ENCODE data around the gene TCF4. TPM values are rescaled to one million over a fixed set of nuclear protein-coding genes. Genes with fewer than 3 reads are reported as not detected.
A peak's percentile ranks its signal among the peaks of the same experiment; 100 is the strongest.

The TCF4 gene
- total and polyA plus RNA-seq, 2 donors (not counting 1 experiment from before 2014, with no cell fraction given): 68.5 to 353 TPM

GRCh38 chr18:55422456-55423180 lies 165.4 kb downstream of the TCF4 start:
- Histone ChIP-seq H3K4me1 (ENCODE audit: control insufficient read depth in 2 of 2, insufficient read depth in 2 of 2, low read length in 2 of 2) (peaks cover 36 to 38% of the 10 kb centered on the region in 2 donors), H2AFZ (ENCODE audit: insufficient read depth, low read depth, low read length, poor library complexity, severe bottlenecking) (no peak overlapping the region), H3K27ac (ENCODE audit: low read length in 2 of 2) (peak overlapping the region in 1 of 2 donors; percentile 44), H3K4me2 (replicated peaks; ENCODE audit: low read depth, low read length, poor library complexity, severe bottlenecking) (peak overlapping the region; percentile 75), H3K9me3 (ENCODE audit: control extremely low read depth in 1 of 3, control insufficient read depth in 2 of 3, insufficient read depth in 1 of 3, low read length in 2 of 3) (no peaks in the 10 kb centered on the region), H3K36me3 (replicated peaks in 1 of 2; ENCODE audit: control extremely low read depth in 1 of 2, control insufficient read depth in 1 of 2, extremely low read depth in 1 of 2, insufficient read depth in 2 of 2, low read length in 1 of 2) (no peaks in the 10 kb centered on the region), H4K20me1 (ENCODE audit: control insufficient read depth, insufficient read depth, low read length, poor library complexity, severe bottlenecking) (no peaks in the 10 kb centered on the region), H3K4me3 (ENCODE audit: control extremely low read depth in 1 of 5, extremely low read depth in 1 of 5, insufficient read depth in 1 of 5, low read depth in 2 of 5, low read length in 4 of 5) (peak overlapping the region in 4 of 5 experiments; percentile 32 to 59 (median 48)), H3K9ac (ENCODE audit: low read length) (peak overlapping the region; percentile 47), H3K79me2 (ENCODE audit: control insufficient read depth, insufficient read depth, low read length) (no peaks in the 10 kb centered on the region), H3K27me3 (replicated peaks in 1 of 4; ENCODE audit: control extremely low read depth in 1 of 4, control insufficient read depth in 3 of 4, insufficient read depth in 4 of 4, low read length in 3 of 4) (no peaks in the 10 kb centered on the region)
- 40% methylated on average over 1 of the region's 13 CpGs for WGBS (ENCODE audit: insufficient coverage)
- TF ChIP-seq, protein P1, sequence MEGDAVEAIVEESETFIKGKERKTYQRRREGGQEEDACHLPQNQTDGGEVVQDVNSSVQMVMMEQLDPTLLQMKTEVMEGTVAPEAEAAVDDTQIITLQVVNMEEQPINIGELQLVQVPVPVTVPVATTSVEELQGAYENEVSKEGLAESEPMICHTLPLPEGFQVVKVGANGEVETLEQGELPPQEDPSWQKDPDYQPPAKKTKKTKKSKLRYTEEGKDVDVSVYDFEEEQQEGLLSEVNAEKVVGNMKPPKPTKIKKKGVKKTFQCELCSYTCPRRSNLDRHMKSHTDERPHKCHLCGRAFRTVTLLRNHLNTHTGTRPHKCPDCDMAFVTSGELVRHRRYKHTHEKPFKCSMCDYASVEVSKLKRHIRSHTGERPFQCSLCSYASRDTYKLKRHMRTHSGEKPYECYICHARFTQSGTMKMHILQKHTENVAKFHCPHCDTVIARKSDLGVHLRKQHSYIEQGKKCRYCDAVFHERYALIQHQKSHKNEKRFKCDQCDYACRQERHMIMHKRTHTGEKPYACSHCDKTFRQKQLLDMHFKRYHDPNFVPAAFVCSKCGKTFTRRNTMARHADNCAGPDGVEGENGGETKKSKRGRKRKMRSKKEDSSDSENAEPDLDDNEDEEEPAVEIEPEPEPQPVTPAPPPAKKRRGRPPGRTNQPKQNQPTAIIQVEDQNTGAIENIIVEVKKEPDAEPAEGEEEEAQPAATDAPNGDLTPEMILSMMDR (IDR thresholded peaks at IDR 0.05): no peak
- TF ChIP-seq EZH2 (IDR thresholded peaks at IDR 0.05; ENCODE audit: borderline replicate concordance, insufficient read depth, low read depth, low read length, poor library complexity, severe bottlenecking): no peak
- ATAC-seq (ENCODE audit: low read depth): peak; percentile 22
- intact Hi-C loops (cut with micrococcal nuclease): loop anchor here (2.0 kb wide), 1 partner anchor 166 kb away; the partner anchor contains the start of gene TCF4
- Mint-ChIP-seq H3K4me1 (peaks cover 54% of the 10 kb centered on the region), H3K9me3 (ENCODE audit: insufficient read depth) (no peaks in the 10 kb centered on the region), H3K27ac (peak overlapping the region; percentile 81), H3K27me3 (peaks cover 14% of the 10 kb centered on the region), H3K4me3 (peak overlapping the region; percentile 86)
- CTCF ChIA-PET: no interaction called here
- POLR2A ChIA-PET: interaction anchor here (0.6 to 1.5 kb wide), 5 partner anchors 20 to 166 kb away, joined by 3 to 4 read pairs (median 4); no protein-coding TSS in a partner anchor
- peak; percentile 58 for DNase-seq

Measured in B cell (primary cell).